Hematopoietic multipotent progenitor cell treated with erythropoietin and hydrocortisone succinate and interleukin-3 and kit ligand, for 4 days (in vitro differentiated cells): ENCODE results near the gene ZNF561.
"Not testable (repeated sequence)": the region's sequence is repeated elsewhere in the genome, so short reads cannot be mapped to it uniquely, and the experiment has no call there.

Experiments
- DNase-seq: peaks from one replicate; pipeline ENCODE4 v3.0.0-alpha.2; 2015

ZNF561 gene

DNA sequence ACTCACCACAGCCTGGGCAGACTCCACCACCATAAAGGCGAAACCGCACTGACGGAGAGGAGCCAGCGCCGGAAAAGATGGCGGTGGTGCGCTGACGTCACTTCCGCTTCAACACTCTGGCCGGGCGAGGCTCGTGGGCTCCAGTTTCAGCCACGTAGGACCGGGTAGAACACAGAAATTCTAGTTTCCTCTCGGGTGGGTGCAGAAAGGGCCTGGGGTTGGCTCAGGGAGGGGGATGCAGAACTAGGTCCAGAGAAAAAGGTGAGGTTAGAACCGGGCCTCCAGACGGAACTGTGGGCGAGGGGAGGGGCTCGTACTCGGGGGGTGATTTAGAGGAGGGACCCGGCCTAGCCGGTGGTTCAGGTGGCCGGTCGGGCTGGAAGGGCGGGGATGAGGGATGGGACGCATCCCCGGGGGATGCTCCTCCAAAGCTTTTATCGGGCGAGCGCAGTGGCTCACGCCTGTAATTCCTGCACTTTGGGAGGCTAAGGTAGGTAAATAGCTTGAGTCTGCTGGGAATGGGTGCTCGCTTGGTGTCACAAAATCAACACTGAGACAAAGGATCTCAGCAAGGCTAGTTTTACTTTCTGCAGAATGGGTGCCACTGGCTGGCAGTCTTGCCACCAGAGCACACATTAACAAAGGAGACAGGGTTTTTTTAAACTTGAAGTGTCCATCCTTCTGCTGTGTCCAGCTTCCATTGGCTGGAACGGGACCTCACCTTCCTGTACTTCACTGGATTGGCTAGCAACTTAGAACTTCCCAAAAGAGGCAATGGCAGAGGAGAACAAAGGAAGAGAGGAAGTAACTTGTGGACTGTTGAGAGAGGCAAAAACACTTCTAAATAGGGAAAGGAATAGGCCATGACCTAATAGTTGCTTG is at the start of gene ZNF561:
TSS of gene ZNF561 (minus strand) at position 77 of the 882 bp plus-strand sequence. CDS start 1,776 bp downstream, outside the sequence.
- DNase-seq: peak; percentile 95

DNA sequence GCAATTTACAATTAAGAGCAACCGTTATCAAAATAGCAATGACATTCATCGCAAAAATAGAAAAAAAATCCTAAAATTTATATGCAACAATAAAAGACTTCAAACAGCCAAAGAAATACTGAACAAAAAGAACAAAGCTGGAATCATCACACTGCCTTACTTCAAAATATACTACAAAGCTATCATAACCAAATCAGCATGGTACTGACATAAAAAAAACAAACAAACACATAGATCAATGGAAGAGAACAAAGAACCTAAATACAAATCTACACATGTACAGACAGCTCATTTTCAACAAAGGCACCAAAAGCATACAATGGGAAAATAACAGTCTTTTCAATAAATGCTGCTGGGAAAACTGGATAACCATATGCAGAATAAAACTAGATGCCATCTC is 47.5 kb upstream of the ZNF561 start:
- DNase-seq: no peak

DNA sequence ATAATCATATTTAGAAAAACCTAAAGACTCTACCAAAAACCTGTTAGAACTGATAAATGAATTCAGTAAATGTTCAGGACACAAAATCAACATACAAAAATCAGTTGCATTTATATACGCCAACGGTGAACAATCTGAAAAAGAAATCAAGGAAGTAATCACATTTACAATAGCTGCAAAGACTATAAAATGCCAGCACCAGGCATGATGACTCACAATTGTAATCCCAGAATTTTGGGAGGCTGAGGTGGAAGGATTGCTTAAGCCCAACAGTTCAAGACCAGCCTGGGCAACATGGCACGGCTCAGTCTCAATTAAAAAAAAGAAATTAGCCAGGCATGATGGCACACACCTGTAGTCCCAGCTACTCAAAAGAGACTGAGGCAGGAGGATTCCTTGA is 46.9 kb upstream of the ZNF561 start:
- DNase-seq: no peak

DNA sequence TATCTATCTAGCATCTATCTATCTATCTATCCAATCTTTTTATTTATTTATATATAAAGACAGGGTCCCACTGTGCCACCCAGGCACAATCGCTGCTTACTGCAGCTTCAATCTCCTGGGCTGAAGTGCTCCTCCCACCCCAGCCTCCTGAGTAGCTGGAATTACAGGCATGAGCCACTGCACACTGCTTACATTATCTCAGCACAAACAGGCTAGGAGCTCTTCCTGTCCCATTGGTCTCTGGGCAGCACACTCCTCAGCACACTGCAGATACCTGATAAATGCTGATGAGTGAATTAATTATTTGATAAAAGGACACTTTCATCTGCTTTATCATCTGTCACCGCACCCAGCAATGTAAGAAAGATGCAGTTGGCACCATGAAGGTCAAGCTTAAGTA is 37.7 kb upstream of the ZNF561 start:
- peak; percentile 62 for DNase-seq

DNA sequence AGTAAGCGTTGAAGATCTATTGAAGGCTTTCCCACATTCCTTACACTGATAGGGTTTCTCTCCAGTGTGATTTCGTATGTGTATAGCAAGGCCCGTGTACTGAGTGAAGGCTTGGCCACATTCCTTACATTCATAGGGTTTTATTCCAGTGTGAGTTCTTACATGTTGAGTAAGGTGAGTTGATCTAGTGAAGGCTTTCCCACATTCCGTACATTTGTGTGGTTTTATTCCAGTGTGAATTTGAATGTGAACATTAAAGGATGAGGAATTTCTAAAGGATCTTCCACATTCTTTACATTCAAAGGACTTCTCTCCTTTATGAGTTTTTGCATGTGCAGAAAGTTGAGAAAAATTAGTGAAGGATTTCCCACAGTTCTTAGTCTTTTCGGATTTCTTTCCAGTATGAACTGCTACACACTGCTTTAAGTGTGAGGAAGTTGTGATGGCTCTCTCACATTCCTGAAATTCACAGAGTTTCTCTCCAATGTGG is 32.1 kb upstream of the ZNF561 start:
- not testable (repeated sequence) for DNase-seq

DNA sequence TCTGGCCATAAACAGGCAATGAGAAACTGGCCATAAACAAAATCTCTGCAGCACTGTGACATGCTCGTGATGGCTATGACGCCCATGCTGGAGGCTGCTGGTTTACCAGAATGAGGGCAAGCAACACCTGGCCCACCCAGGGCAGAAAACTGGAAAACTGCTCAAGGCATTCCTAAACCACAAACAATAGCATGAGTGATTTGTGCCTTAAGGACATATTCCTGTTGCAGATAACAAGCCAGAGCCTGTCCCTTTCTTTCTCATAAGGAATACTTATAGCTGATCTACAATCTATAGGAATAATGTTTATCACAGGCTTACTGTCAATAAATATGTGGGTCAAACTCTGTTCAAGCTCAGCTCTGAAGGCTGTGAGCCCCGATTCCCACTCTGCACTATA is 30.4 kb upstream of the ZNF561 start:
- not testable (repeated sequence) for DNase-seq

DNA sequence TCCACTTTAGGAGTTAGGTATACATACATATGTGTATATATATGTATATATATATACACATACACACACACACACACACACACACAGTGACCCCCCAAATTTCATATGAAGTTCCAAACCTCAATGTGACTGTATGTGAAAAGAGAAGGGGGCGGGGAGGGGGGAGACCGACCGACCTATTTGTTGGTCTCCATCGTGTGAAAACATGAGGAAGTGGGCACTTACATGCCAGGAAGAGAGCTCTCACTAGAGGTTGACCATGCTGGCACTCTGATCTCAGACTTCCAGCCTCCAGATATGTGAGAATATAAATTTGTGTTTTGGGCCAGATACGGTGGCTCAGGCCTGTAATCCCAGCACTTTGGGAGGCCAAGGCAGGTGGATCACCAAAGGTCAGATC is 29.3 kb upstream of the ZNF561 start:
- DNase-seq: no peak

DNA sequence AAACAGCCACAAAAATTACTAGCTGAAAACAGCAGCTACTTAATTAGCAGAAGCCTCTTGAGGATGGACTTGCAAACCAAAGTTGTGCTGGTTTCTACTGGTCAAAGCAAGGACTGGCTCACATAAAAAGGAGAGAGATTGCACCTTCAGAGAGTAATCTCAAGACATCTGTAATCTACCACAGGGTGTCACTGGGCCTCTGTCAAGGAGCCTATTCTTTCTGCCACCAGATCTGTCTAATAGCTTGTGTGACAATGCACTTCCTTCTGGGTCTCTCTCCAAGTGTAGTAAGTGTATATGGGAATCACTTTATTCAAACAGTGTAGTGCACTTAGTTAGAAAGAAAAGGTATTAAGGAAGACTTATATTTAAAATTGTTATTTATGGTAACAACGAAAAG is 24.4 kb upstream of the ZNF561 start:
- DNase-seq: peak; percentile 49

DNA sequence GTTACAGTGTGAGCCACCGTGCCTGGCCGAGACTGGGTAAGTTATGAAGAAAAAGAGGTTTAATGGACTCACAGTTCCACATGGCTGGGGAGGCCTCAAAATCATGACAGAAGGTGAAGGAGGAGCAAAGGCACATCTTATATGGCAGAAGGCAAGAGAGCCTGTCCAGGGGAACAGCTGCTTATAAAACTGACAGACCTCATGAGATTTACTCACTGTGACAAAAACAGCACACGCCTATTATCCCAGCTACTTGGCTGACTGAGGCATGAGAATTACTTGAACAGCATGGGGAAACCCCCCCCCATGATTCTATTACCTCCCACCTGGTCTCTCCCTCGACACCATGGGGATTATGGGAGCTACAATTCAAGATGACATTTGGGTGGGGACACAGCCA is 23.4 kb upstream of the ZNF561 start:
- DNase-seq: no peak

DNA sequence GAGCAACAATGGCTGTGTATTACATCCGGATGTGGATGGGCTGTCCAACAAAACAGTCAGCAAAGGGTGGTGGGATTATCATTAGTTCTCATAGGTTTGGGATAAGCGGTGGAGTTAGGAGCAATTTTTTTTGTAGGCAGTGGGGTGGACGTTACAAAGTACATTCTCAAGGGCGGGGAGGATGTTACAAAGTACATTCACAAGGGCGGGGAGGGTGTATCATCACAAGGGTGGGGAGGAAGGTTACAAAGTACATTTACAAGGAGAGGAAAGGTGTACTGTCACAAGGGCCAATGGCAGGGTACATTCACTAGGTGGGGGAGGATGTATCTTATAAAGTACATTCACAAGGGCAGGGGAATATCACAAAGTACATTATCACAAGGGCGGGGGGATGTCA is 20.8 kb upstream of the ZNF561 start:
- peak; percentile 15 for DNase-seq

DNA sequence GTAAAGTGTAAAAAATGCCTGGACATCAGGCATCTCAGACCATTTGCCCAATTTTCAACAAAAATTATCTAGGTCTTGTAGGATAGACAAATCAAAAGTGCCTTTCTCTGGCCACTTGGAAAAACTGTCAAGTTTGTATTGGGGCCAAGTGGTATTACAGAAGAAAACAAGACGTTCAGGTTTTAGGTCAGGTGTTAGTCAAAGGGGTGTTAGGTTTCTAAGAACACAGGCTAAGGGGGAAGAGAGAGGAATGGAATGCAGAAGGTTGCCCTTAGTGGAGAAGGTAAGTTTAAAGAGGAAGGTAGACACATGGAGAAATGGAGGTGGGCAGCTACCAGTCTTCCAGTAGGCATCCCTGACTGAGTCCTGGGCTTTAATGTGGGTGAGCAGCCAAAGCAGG is 19.9 kb upstream of the ZNF561 start:
- no peak for DNase-seq

DNA sequence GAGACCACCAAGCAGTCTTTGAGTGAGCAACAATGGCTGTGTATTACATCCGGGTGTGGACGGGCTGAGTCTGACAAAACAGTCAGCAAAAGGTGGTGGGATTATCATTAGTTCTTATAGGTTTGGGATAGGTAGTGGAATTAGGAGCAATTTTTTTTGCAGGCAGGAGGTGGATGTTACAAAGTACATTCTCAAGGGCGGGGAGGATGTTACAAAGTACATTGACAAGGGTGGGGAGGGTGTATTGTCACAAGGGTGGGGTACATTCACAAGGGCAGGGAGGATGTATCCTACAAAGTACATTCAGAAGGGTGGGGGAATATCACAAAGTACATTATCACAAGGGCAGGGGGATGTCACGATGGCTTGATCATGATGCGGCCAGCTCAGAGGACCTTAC is 15.0 kb upstream of the ZNF561 start:
- no peak for DNase-seq

DNA sequence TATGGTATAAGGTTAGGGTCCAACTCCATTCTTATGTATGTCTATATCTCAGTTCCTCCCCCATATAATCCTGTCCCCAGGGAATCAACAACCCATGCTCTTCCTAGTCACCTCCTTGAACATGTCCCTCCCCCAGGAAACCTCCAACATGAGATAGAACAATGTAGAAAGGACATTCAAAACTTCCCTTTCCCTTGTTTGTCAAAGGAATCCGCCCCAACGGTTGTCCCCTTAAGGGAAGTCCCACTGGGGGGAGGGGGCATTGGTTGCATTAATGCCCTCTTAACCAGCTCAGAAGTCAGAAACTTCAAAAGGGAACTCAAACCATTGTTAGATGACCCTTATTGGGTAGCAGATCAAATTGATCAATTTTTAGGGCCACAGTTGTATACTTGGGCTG is 6.8 kb upstream of the ZNF561 start:
- DNase-seq: peak; percentile 21

DNA sequence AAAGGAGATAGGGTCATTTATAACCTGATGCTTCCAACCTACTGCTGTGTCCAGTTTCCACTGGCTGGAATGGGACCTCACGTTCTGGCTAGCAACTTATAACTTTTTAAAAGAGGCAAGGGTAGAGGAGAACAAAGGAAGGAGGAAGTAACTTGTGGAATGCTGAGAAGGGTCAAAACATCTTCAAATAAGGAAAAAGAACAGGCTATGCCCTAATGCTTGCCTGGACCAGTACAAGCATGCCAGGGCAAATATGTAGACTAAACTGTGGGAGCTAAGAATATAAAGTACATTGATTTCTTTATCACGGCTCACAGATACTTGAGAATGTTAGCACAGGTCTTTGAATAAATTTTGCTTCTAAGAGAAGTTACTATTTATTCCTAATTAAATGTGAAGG is 1.5 kb upstream of the ZNF561 start:
- DNase-seq: no peak

DNA sequence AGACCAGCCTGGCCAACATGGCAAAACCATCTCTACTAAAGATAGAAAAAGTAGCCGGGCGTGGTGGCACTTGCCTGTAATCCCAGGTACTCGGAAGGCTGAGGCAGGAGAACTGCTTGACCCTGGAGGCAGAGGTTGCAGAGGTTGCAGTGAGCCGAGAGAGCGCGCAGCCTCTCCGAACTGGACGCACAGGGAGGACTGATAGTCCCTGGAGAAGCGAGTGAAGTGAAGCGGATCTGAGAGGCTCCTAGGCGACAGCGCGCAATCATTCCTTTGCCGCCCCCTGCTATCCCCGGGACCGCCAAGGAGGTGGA is 233 bp downstream of the ZNF561 start:
- no peak for DNase-seq

DNA sequence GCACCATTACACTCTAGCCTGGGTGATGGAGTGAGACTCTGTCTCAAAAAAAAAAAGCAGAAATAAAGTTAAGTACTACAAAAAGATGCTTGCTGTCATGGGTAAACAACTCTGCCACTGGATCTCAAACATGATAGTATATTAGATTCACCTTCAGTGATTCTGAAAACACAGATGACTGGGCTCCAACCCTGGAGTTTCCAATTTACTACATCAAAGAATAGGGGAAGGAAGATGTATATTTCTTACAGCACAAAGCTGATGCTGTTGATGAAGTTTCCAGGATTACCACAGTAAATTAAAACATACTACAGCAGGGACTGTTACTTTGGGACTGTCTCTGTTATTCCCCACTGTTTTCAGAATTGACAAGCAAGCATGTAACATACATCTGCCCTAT is 5.2 kb downstream of the ZNF561 start:
- no peak for DNase-seq

DNA sequence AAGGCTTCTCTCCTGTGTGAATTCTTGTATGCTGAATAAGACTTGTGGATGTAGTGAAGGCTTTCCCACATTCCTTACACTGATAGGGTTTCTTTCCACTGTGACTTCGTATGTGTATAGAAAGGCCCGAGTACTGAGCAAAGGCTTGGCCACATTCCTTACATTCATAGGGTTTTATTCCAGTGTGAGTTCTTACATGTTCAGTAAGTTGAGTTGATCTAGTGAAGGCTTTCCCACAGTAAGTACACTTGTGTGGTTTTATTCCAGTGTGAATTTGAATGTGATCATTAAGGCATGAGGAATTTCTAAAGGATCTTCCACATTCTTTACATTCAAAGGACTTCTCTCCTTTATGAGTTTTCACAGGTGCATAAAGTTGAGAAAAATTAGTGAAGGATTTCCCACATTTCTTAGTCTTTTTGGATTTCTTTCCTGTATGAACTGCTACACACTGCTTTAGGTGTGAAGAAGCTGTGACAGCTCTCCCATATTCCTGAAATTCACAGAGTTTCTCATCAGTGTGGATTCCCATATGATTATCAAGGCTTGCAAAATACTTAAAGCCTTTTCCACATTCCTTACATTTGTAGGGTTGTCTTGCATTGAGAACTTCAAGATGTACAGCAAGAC is 10.4 kb downstream of the ZNF561 start:
- DNase-seq: no peak

DNA sequence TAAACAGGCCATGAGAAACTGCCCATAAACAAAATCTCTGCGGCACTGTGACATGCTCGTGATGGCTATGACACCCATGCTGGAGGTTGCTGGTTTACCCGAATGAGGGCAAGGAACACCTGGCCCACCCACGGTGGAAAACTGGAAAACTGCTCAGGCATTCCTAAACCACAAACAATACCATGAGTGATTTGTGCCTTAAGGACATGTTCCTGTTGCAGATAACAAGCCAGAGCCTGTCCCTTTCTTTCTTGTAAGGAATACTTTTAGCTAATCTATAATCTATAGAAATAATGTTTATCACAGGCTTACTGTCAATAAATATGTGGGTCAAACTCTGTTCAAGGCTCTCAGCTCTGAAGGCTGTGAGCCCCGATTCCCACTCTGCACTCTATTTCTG is 12.1 kb downstream of the ZNF561 start:
- no peak for DNase-seq

DNA sequence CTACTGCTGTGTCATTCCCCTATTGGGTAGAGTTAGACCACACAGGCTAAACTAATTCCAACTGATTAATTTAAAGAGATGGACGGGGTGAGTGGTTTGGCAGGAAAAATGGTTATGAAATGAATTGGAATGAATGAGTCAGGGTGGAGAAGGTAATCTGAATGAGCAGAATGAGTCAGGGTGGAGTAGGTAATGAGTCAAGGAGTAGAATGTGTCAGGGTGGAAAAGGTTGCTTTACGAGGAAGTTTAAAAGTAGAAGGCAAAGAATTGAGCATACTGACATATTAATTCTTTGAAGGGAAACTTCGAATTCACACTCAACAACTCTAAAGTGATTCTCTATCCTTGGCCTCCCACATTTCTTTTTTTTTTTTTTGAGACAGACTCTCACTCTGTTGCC is 24.0 kb downstream of the ZNF561 start:
- no peak for DNase-seq

DNA sequence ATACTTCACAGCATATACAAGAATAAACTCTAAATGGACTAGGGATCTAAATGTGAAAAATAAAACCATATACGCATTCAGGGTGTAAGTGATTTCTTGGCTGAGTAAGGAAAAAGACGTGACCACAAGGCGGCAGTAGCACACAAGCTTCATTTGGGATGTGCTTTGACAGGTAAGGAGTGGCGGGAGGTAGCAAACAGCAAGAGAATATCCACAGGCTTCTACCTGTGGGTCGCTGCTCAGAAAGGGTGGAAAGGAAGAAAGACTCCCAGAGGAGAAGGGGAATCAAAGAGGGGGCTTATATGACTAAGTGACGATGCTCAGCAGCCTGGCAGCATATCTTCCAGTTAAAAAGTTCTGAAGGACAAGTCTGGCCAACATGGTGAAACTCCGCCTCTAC is 34.3 kb downstream of the ZNF561 start:
- DNase-seq: peak; percentile 79

DNA sequence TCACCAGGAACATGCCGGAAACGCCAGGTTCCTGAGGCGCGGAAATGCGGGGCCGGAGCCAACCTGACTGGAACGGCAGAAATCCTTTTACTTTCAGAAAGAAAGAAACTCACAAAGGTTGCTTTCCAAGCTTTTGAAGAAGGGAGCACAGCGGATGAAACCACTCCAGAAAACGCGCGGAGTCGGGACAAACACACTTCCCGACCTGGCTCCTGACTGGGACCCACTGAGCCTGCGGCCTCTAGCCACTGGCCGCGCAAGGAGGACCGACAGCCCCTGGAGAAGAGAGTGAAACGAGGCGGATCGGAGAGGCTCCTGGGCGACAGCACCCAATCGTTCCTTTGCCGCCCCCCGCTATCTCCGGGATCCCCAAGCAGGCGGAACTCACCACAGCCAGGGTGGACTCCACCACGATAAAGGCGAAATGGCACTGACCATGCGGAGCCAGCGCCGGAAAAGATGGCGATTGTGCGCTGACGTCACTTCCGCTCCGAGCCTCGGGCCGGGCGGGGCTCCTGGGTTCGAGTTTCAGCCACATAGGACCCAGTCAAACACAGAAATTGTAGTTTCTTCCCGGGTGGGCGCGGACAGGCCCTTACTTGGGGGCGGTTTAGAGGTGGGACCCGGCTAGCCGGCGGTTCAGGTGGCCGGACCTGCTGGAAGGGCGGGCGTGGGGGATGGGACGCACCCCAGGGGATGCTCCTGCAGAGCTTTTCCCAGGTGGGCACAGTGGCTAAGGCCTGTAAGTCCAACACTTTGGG is 36.8 kb downstream of the ZNF561 start, which contains the start of gene ZNF121:
TSS of gene ZNF121 (minus strand) at position 432 of the 761 bp plus-strand sequence. CDS start 16,407 bp downstream, outside the sequence.
- DNase-seq: peak; percentile 94

DNA sequence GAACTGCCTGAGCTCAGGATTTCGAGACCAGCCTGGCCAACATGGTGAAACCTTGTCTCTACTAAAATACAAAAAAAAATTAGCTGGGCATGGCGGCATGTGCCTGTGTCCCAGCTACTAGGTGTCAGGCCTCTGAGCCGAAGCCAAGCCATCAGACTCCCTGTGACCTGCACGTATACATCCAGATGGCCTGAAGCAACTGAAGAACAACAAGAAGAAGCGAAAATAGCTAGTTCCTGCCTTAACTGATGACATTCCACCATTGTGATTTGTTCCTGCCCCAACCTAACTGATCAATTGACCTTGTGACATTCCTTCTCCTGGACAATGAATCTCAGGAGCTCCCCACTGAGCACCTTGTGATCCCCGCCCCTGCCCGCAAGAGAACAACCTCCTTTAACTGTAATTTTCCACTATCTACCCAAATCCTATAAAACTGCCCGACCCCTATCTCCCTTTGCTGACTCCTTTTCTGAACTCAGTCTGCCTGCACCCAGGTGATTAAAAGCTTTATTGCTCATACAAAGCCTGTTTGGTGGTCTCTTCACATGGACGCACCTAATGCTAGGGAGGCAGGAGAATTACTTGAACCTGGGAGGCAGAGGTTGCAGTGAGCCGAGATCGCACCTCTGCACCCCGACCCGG is 38.8 kb downstream of the ZNF561 start:
- DNase-seq: not testable (repeated sequence)

DNA sequence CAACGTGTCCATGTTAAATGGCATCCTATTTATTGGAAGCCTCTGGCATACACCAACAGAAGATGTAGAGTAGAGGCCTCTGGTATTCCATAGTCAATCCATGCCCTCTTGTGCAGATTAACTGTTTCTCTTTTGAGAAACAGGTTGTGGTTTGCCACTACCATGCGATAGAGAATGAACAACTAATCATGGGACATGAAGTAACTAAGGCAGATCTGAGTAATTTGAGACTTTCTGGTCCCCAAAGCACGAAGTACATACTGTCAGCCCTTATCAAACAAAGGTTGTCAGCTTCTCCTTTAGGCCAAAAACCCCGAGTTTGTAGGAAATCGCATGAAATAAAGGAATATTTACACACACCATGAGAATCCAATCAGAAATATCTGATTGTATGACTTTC is 40.3 kb downstream of the ZNF561 start:
- no peak for DNase-seq
